C4-2B (cell line): Measurements from ENCODE around the gene ST8SIA6.

ENCODE experiments used
- ZFX ChIP-seq: fragments of 450-650 bp; IDR thresholded peaks from 2 replicates; pipeline ENCODE4 v1.6.1; 2017
- TF ChIP-seq, protein P1 (sequence below): fragments of 450-650 bp; conservative IDR thresholded peaks from 2 replicates; pipeline ENCODE4 v1.5.1; 2017; ENCODE audit warnings: mild to moderate bottlenecking

- TF ChIP-seq, protein P1, sequence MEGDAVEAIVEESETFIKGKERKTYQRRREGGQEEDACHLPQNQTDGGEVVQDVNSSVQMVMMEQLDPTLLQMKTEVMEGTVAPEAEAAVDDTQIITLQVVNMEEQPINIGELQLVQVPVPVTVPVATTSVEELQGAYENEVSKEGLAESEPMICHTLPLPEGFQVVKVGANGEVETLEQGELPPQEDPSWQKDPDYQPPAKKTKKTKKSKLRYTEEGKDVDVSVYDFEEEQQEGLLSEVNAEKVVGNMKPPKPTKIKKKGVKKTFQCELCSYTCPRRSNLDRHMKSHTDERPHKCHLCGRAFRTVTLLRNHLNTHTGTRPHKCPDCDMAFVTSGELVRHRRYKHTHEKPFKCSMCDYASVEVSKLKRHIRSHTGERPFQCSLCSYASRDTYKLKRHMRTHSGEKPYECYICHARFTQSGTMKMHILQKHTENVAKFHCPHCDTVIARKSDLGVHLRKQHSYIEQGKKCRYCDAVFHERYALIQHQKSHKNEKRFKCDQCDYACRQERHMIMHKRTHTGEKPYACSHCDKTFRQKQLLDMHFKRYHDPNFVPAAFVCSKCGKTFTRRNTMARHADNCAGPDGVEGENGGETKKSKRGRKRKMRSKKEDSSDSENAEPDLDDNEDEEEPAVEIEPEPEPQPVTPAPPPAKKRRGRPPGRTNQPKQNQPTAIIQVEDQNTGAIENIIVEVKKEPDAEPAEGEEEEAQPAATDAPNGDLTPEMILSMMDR = no peak
- TF ChIP-seq ZFX = no peak
Measured at GRCh38 chr10:17344206-17344605, 110.2 kb downstream of the ST8SIA6 start.
